Parathyroid adenoma (tissue), 2 donors: ENCODE data around the gene SMOC1.

Experiments
- H2AFZ ChIP-seq: fragments of 300-600 bp; sonication (generic); one replicate; pipeline ENCODE4 v1.7.0; 2017; ENCODE audit warnings: antibody characterized with exemption, mild to moderate bottlenecking
- H3K27ac ChIP-seq: fragments of 300-600 bp; sonication (generic); one replicate; pipeline ENCODE4 v1.7.0; 2017
- H3K27me3 ChIP-seq: fragments of 300-600 bp; sonication (generic); one replicate; pipeline ENCODE4 v1.7.0; 2017; ENCODE audit warnings: low read length; ENCODE audit not compliant: control insufficient read depth, insufficient read depth
- H3K36me3 ChIP-seq: fragments of 300-600 bp; sonication (generic); one replicate; pipeline ENCODE4 v1.7.0; 2017; ENCODE audit warnings: low read length; ENCODE audit not compliant: control insufficient read depth, insufficient read depth
- H3K4me1 ChIP-seq: fragments of 300-600 bp; sonication (generic); one replicate; pipeline ENCODE4 v1.7.0; 2017; ENCODE audit warnings: control low read depth
- H3K4me2 ChIP-seq: fragments of 300-600 bp; sonication (generic); one replicate; pipeline ENCODE4 v1.7.0; 2017; ENCODE audit warnings: low read length
- H3K4me3 ChIP-seq: fragments of 300-600 bp; sonication (generic); one replicate; pipeline ENCODE4 v1.7.0; 2017; ENCODE audit warnings: low read depth, low read length
- H3K79me2 ChIP-seq: fragments of 300-600 bp; sonication (generic); one replicate; pipeline ENCODE4 v1.7.0; 2017; ENCODE audit warnings: control low read depth
- H3K9ac ChIP-seq: fragments of 300-600 bp; sonication (generic); one replicate; pipeline ENCODE4 v1.7.0; 2017; ENCODE audit warnings: mild to moderate bottlenecking
- H3K9me3 ChIP-seq: fragments of 300-600 bp; sonication (generic); one replicate; pipeline ENCODE4 v1.7.0; 2017; ENCODE audit warnings: low read length; ENCODE audit not compliant: control insufficient read depth
- TF ChIP-seq, protein P1 (sequence below): fragments of 300-600 bp; sonication (generic); IDR thresholded peaks from one replicate; pipeline ENCODE4 v1.7.0; 2017; ENCODE audit warnings: antibody characterized with exemption, mild to moderate bottlenecking
- donor health status: primary hyperparathyroidism.

Gene SMOC1

DNA sequence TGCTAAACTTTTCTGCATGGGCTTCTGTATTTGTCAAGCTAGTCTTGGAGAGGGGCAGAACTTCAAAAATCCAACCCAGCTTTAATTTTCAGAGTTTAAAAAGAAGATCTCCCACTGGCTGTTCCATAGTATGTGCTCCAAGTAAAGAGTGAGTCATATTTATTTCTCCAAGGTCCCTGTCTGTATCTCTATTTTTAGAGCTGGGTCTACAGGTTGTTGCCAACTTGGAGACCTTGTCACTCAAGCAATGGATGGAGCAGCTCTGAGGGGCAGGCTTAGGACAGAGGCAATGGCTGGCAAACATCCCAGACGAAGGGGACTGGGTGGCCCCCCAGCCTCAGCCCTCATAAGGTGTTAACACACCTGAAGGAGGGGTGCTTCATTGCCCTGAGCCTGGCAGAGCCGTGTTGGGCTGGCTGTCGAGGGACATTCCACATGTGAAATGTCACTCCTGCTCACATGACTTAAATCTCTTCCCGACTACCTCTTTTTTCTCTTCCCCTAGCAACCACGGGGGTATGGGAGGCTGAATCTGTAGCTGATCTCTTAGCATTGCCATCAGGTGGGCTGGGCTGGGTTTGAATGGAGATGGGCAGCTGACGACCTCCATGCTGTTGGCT lies 103.1 kb downstream of the SMOC1 start:
- Histone ChIP-seq H3K27ac (no peak overlapping the region), H3K9ac (no peak overlapping the region), H3K36me3 (no peaks in the 10 kb centered on the region), H3K4me2 (no peak overlapping the region), H3K4me3 (no peak overlapping the region), H3K4me1 (no peaks in the 10 kb centered on the region), H3K79me2 (no peaks in the 10 kb centered on the region), H3K27me3 (no peaks in the 10 kb centered on the region), H3K9me3 (no peaks in the 10 kb centered on the region), H2AFZ (no peak overlapping the region)
- TF ChIP-seq, protein P1, sequence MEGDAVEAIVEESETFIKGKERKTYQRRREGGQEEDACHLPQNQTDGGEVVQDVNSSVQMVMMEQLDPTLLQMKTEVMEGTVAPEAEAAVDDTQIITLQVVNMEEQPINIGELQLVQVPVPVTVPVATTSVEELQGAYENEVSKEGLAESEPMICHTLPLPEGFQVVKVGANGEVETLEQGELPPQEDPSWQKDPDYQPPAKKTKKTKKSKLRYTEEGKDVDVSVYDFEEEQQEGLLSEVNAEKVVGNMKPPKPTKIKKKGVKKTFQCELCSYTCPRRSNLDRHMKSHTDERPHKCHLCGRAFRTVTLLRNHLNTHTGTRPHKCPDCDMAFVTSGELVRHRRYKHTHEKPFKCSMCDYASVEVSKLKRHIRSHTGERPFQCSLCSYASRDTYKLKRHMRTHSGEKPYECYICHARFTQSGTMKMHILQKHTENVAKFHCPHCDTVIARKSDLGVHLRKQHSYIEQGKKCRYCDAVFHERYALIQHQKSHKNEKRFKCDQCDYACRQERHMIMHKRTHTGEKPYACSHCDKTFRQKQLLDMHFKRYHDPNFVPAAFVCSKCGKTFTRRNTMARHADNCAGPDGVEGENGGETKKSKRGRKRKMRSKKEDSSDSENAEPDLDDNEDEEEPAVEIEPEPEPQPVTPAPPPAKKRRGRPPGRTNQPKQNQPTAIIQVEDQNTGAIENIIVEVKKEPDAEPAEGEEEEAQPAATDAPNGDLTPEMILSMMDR = no peak

DNA sequence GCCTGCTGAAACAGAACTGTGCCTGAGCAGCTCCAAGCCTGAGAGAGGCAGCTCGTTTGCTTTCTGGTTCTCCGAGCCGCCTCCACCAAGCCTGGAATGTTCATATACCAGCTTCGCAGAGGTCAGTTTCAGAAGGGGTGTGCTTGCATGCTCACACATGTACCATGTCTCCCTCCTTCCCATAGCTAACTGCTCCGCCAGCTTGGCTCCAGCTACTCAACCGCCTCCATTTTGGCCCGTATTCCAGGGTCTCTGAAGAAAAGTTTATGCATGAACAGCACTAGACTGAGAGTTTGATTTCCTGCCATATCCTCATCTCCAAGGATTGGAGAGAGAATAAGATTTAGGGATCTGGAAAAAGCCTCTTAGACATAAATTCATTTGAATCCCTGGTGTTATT lies 103.7 kb downstream of the SMOC1 start:
- Histone ChIP-seq H3K4me3 (no peak overlapping the region), H3K9ac (no peak overlapping the region), H3K79me2 (no peaks in the 10 kb centered on the region), H3K36me3 (no peaks in the 10 kb centered on the region), H3K4me1 (no peaks in the 10 kb centered on the region), H3K27me3 (no peaks in the 10 kb centered on the region), H3K4me2 (no peak overlapping the region), H2AFZ (no peak overlapping the region), H3K27ac (no peak overlapping the region), H3K9me3 (no peaks in the 10 kb centered on the region)
- TF ChIP-seq, protein P1 = no peak

DNA sequence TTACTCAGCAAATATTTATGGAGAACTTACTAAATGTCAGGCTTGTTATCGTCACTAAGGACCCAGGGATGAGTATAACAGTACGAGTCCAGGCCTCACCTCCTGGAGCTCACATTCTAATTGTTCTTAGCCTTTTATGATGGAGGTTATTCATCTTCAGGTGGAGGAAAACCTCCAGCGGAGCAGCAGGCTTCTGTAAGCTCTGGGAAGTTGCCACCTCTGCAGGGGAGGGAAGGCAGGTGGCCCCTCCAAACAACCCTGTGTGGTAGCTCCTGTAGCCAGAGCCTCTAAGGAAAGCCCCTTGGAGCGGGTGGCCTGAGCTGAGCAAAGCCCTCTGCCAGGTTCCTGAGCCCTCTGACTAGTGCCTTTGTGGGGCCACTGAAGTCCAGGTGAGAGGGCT lies 104.1 kb downstream of the SMOC1 start:
- Histone ChIP-seq H3K9ac (no peak overlapping the region), H3K9me3 (no peaks in the 10 kb centered on the region), H3K4me1 (no peaks in the 10 kb centered on the region), H3K4me3 (no peak overlapping the region), H3K79me2 (no peaks in the 10 kb centered on the region), H2AFZ (no peak overlapping the region), H3K36me3 (no peaks in the 10 kb centered on the region), H3K27ac (no peak overlapping the region), H3K4me2 (no peak overlapping the region), H3K27me3 (no peaks in the 10 kb centered on the region)
- TF ChIP-seq, protein P1 = no peak

DNA sequence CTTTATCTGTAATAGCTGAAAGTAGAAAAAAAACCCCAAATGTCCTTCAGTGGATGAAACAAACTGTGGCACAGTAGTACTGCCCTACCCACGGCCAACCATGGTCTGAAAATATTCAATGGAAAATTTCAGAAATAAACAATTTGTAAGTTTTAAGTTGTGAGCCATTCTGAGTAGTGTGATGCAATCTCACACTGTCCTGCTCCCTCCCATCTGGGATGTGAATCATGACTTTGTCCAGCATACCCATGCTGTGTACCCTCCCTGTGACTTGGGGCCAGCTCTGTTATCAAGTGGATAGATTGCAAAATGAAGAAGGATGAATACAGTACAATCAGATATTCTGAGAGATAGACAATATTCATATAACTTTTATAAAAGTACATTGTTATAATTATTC lies 106.2 kb downstream of the SMOC1 start:
- Histone ChIP-seq H3K79me2 (no peaks in the 10 kb centered on the region), H2AFZ (no peak overlapping the region), H3K4me3 (no peak overlapping the region), H3K27me3 (no peaks in the 10 kb centered on the region), H3K4me2 (no peak overlapping the region), H3K9me3 (no peaks in the 10 kb centered on the region), H3K4me1 (no peaks in the 10 kb centered on the region), H3K9ac (no peak overlapping the region), H3K36me3 (no peaks in the 10 kb centered on the region), H3K27ac (no peak overlapping the region)
- TF ChIP-seq, protein P1 = no peak

DNA sequence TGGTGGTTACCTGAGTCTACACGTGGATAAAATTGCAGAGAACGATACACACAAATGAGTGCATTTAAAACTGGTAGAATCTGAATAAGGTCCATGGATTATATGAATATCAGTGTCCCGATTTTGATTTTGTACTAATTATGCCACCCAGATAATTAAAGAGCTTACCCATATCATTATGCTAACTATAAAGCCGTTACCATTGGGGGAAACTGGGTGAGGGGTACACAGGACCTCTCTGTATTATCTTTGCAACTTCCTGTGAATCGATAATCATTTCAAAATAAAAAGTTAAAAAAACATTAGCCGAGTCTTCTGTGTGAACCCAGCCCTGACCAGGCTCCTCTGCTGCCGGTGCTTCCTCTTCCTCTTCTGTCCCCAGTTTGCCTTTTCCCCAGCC lies 107.1 kb downstream of the SMOC1 start:
- Histone ChIP-seq H3K4me3 (no peak overlapping the region), H3K27ac (no peak overlapping the region), H3K9me3 (no peaks in the 10 kb centered on the region), H3K27me3 (no peaks in the 10 kb centered on the region), H3K36me3 (no peaks in the 10 kb centered on the region), H3K79me2 (no peaks in the 10 kb centered on the region), H3K4me1 (no peaks in the 10 kb centered on the region), H3K4me2 (no peak overlapping the region), H2AFZ (no peak overlapping the region), H3K9ac (no peak overlapping the region)
- TF ChIP-seq, protein P1 = no peak
